GM19240 (cell line): Measurements from ENCODE around the gene ASB2.

Experiments used
- DNase-seq: peaks from one replicate; pipeline ENCODE4 v3.0.0; 2011; ENCODE audit warnings: low spot score; ENCODE audit not compliant: insufficient read length

The ASB2 gene

GRCh38 chr14:93963692-93964091 lies 12.7 kb downstream of the ASB2 start:
- no peak for DNase-seq

GRCh38 chr14:93962701-93963601 lies 13.4 kb downstream of the ASB2 start:
- peak; percentile 45 for DNase-seq

GRCh38 chr14:93961620-93962019 lies 14.8 kb downstream of the ASB2 start:
- DNase-seq = no peak

- DNase-seq = no peak
Measured at GRCh38 chr14:93960774-93961438, 15.5 kb downstream of the ASB2 start.

GRCh38 chr14:93960108-93960475 lies 16.3 kb downstream of the ASB2 start:
- no peak for DNase-seq

- DNase-seq = peak; percentile 86
Measured at GRCh38 chr14:93959239-93960107, 16.9 kb downstream of the ASB2 start.

- no peak for DNase-seq
Measured at GRCh38 chr14:93958567-93959238, 17.7 kb downstream of the ASB2 start.

- DNase-seq = no peak
Measured at GRCh38 chr14:93957751-93958566, 18.4 kb downstream of the ASB2 start.

GRCh38 chr14:93957333-93957710 lies 19.0 kb downstream of the ASB2 start:
- no peak for DNase-seq

- no peak for DNase-seq
Measured at GRCh38 chr14:93956514-93957332, 19.6 kb downstream of the ASB2 start.

- DNase-seq = no peak
Measured at GRCh38 chr14:93955850-93956481, 20.4 kb downstream of the ASB2 start.

- DNase-seq = peak; percentile 81
Measured at GRCh38 chr14:93954900-93955849, 21.2 kb downstream of the ASB2 start.

- DNase-seq = no peak
Measured at GRCh38 chr14:93954516-93954830, 21.9 kb downstream of the ASB2 start.

- DNase-seq = no peak
Measured at GRCh38 chr14:93953739-93954515, 22.4 kb downstream of the ASB2 start.

GRCh38 chr14:93953263-93953662 lies 23.1 kb downstream of the ASB2 start:
- no peak for DNase-seq

- DNase-seq = no peak
Measured at GRCh38 chr14:93952829-93953228, 23.5 kb downstream of the ASB2 start.
